Measurements from ENCODE around the gene LTBP3. TPM values are rescaled to one million over a fixed set of nuclear protein-coding genes. Genes with fewer than 3 reads are reported as not detected.

Gene LTBP3
- polyA plus RNA-seq, 1 of the 3 experiments (the other 2 are of a cell fraction), result 167 TPM

DNA sequence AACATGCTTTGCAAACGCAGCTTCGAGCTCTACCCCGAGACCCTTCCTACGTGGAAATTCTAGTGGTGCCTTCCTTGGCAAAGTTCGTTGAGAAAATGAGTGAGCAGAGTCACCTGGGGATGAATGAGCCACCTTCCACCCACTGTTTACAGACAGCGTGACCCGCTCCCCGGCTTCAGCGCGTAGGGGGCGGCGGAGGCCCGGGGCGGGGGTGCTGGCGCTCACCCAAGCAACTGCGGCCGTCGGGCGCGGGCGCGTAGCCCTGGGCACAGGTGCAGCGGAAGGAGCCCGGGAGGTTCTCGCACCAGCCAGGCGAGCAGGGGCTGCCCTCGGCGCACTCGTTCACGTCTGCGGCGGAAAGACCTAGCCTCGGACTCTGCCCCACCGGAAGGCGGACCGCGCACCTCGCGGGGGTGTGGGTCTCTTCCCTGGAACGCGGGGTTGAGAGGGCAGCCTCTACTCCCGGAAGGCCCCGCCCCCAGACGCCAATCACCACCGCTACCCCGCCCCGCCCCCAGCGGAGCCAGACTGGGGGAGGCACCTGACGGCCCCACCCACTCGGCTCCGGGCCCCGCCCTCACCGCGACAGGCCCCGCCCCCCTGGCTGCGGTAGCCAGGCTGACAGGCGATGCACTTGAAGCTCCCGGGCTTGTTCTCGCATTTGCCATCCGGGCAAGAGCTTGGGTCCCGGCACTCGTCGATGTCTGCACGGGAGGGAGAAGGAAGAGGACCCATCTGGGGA is 11.8 kb downstream of the LTBP3 start:
- 0 out of 2 replicates have a peak, but pooled peaks cover 6% of the 10 kb centered on the region for H3K79me2 ChIP-seq (ENCODE audit: insufficient read depth)
- H3F3A ChIP-seq (replicated peaks; ENCODE audit: insufficient read depth), result peaks cover 8% of the 10 kb centered on the region
- TF ChIP-seq, protein P1, sequence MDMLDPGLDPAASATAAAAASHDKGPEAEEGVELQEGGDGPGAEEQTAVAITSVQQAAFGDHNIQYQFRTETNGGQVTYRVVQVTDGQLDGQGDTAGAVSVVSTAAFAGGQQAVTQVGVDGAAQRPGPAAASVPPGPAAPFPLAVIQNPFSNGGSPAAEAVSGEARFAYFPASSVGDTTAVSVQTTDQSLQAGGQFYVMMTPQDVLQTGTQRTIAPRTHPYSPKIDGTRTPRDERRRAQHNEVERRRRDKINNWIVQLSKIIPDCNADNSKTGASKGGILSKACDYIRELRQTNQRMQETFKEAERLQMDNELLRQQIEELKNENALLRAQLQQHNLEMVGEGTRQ (IDR thresholded peaks at IDR 0.05; ENCODE audit: borderline replicate concordance, low read depth, low read length), result no peak
- TF ChIP-seq FOXM1 (IDR thresholded peaks at IDR 0.05; ENCODE audit: low read depth) (no peak), GATA2 (CRISPR knock-in tag; IDR thresholded peaks at IDR 0.05) (no peak), ELF1 (IDR thresholded peaks at IDR 0.05) (no peak), EP300 (IDR thresholded peaks at IDR 0.05; ENCODE audit: borderline replicate concordance in 1 of 2, low read depth in 1 of 2, low read length in 1 of 2) (no peak), JUND (IDR thresholded peaks at IDR 0.05) (no peak), NFIC (IDR thresholded peaks at IDR 0.05; ENCODE audit: borderline replicate concordance) (no peak), CHD2 (IDR thresholded peaks at IDR 0.05; ENCODE audit: low read length, partially characterized antibody) (no peak), MEF2A (IDR thresholded peaks at IDR 0.05; ENCODE audit: borderline replicate concordance, low read depth) (no peak), NRF1 (IDR thresholded peaks at IDR 0.05; ENCODE audit: low read depth, low read length) (no peak), SIN3A (IDR thresholded peaks at IDR 0.05; ENCODE audit: borderline replicate concordance, low read depth, low read length) (no peak)
- TF ChIP-seq, protein P2, sequence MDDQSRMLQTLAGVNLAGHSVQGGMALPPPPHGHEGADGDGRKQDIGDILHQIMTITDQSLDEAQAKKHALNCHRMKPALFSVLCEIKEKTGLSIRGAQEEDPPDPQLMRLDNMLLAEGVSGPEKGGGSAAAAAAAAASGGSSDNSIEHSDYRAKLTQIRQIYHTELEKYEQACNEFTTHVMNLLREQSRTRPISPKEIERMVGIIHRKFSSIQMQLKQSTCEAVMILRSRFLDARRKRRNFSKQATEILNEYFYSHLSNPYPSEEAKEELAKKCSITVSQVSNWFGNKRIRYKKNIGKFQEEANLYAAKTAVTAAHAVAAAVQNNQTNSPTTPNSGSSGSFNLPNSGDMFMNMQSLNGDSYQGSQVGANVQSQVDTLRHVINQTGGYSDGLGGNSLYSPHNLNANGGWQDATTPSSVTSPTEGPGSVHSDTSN (IDR thresholded peaks at IDR 0.05), result no peak
- TF ChIP-seq, protein P3, sequence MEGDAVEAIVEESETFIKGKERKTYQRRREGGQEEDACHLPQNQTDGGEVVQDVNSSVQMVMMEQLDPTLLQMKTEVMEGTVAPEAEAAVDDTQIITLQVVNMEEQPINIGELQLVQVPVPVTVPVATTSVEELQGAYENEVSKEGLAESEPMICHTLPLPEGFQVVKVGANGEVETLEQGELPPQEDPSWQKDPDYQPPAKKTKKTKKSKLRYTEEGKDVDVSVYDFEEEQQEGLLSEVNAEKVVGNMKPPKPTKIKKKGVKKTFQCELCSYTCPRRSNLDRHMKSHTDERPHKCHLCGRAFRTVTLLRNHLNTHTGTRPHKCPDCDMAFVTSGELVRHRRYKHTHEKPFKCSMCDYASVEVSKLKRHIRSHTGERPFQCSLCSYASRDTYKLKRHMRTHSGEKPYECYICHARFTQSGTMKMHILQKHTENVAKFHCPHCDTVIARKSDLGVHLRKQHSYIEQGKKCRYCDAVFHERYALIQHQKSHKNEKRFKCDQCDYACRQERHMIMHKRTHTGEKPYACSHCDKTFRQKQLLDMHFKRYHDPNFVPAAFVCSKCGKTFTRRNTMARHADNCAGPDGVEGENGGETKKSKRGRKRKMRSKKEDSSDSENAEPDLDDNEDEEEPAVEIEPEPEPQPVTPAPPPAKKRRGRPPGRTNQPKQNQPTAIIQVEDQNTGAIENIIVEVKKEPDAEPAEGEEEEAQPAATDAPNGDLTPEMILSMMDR (IDR thresholded peaks at IDR 0.05), result no peak
- TF ChIP-seq, protein P4, sequence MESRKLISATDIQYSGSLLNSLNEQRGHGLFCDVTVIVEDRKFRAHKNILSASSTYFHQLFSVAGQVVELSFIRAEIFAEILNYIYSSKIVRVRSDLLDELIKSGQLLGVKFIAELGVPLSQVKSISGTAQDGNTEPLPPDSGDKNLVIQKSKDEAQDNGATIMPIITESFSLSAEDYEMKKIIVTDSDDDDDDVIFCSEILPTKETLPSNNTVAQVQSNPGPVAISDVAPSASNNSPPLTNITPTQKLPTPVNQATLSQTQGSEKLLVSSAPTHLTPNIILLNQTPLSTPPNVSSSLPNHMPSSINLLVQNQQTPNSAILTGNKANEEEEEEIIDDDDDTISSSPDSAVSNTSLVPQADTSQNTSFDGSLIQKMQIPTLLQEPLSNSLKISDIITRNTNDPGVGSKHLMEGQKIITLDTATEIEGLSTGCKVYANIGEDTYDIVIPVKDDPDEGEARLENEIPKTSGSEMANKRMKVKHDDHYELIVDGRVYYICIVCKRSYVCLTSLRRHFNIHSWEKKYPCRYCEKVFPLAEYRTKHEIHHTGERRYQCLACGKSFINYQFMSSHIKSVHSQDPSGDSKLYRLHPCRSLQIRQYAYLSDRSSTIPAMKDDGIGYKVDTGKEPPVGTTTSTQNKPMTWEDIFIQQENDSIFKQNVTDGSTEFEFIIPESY (IDR thresholded peaks at IDR 0.05; ENCODE audit: borderline replicate concordance, low read depth), result no peak
- TF ChIP-seq, protein P5, sequence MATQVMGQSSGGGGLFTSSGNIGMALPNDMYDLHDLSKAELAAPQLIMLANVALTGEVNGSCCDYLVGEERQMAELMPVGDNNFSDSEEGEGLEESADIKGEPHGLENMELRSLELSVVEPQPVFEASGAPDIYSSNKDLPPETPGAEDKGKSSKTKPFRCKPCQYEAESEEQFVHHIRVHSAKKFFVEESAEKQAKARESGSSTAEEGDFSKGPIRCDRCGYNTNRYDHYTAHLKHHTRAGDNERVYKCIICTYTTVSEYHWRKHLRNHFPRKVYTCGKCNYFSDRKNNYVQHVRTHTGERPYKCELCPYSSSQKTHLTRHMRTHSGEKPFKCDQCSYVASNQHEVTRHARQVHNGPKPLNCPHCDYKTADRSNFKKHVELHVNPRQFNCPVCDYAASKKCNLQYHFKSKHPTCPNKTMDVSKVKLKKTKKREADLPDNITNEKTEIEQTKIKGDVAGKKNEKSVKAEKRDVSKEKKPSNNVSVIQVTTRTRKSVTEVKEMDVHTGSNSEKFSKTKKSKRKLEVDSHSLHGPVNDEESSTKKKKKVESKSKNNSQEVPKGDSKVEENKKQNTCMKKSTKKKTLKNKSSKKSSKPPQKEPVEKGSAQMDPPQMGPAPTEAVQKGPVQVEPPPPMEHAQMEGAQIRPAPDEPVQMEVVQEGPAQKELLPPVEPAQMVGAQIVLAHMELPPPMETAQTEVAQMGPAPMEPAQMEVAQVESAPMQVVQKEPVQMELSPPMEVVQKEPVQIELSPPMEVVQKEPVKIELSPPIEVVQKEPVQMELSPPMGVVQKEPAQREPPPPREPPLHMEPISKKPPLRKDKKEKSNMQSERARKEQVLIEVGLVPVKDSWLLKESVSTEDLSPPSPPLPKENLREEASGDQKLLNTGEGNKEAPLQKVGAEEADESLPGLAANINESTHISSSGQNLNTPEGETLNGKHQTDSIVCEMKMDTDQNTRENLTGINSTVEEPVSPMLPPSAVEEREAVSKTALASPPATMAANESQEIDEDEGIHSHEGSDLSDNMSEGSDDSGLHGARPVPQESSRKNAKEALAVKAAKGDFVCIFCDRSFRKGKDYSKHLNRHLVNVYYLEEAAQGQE (IDR thresholded peaks at IDR 0.05; ENCODE audit: low read depth, low read length), result no peak
- TF ChIP-seq, protein P6, sequence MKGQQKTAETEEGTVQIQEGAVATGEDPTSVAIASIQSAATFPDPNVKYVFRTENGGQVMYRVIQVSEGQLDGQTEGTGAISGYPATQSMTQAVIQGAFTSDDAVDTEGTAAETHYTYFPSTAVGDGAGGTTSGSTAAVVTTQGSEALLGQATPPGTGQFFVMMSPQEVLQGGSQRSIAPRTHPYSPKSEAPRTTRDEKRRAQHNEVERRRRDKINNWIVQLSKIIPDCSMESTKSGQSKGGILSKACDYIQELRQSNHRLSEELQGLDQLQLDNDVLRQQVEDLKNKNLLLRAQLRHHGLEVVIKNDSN (IDR thresholded peaks at IDR 0.05; ENCODE audit: borderline replicate concordance, low read depth), result no peak
- H3K4me1 ChIP-seq (ENCODE audit: control insufficient read depth in 1 of 2, insufficient read depth in 2 of 2, low read depth in 1 of 2, low read length in 1 of 2), result peaks cover 0 to 3% of the 10 kb centered on the region in 2 experiments; a peak in 1 of 4 replicates
- H2AFZ ChIP-seq (ENCODE audit: low read depth), result no peak overlapping the region
- ChIA-PET CTCF (interaction anchor here (0.8 to 13.1 kb wide), 3 partner anchors 10 to 38 kb away, joined by 3 to 295 read pairs (median 53); partner anchors contain the start of genes EHBP1L1, FAM89B and ZNRD2), POLR2A (no interaction called here)
- peaks cover 21 to 50% of the 10 kb centered on the region in 2 experiments for H3K36me3 ChIP-seq (replicated peaks in 1 of 2; ENCODE audit: control insufficient read depth in 1 of 2, insufficient read depth in 2 of 2, low read length in 1 of 2)
- 0 out of 2 replicates have a peak, but pooled peaks cover 1% of the 10 kb centered on the region for H4K20me1 ChIP-seq (ENCODE audit: insufficient read depth)
- H3K27ac ChIP-seq (ENCODE audit: low read depth in 2 of 2, low read length in 1 of 2), result no peak overlapping the region
- H3K4me3 ChIP-seq (ENCODE audit: low read depth in 2 of 2, low read length in 1 of 2), result no peak overlapping the region
- WGBS (ENCODE audit: low lambda C conversion rate), result 82% methylated on average over 44 of the region's 64 CpGs
- no peak overlapping the region for H3K9ac ChIP-seq
- no peaks in the 10 kb centered on the region for H3K9me3 ChIP-seq
- no peaks in the 10 kb centered on the region for H3K27me3 ChIP-seq (ENCODE audit: insufficient read depth)
- peak; percentile 88 for DNase-seq
- no peak overlapping the region for H3K4me2 ChIP-seq
- H3K9me2 ChIP-seq, result no peaks in the 10 kb centered on the region
